G401 (cell line): Measurements from ENCODE around the gene SSUH2. TPM values are rescaled to one million over a fixed set of nuclear protein-coding genes. Genes with fewer than 3 reads are reported as not detected.
A peak's percentile ranks its signal among the peaks of the same experiment; 100 is the strongest.

Experiments used
- DNase-seq: peaks from one replicate; pipeline ENCODE4 v3.0.0-alpha.2; 2015; ENCODE audit warnings: low spot score
- in situ Hi-C: cut with HindIII; loops from 2 replicates; pipeline ENCODE4 v1.10.0; 2016; ENCODE audit warnings: low sequenced_read_pairs, mixed read lengths
- total RNA-seq: library from RNA; depleted of rRNA; stranded (reverse); fragments of >200 nt; shearing (Covaris generic); gene quantifications from 2 replicates; pipeline ENCODE4 v1.2.3, GENCODE V29; 2014

The SSUH2 gene
- total RNA-seq, 1 experiment from 2014 or later: not detected

DNA sequence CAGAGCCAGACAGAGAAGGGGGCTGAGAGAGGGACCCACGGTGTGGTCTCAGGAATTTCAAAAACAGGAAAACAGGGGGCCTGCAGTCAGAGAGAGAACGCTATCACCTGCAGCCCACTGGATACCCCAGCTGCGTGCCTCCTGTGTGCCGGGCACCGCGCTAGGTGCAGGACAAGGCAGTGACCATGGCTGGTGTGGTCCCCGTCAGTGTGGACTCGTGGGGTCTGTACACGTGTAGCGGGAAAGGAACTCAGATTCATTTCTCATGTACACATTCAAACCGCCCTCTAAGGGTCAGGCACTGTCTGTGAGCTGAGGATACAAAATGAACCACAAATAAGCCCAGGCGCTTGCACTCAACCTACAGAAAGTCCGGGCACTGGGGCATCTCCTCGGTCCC, 20.9 kb downstream of the SSUH2 start:
- in situ Hi-C loops: no loop called here
- DNase-seq: no peak

GRCh38 chr3:8622873-8623691, 21.5 kb downstream of the SSUH2 start:
- DNase-seq: peak; percentile 34
- in situ Hi-C loops: no loop called here

DNA sequence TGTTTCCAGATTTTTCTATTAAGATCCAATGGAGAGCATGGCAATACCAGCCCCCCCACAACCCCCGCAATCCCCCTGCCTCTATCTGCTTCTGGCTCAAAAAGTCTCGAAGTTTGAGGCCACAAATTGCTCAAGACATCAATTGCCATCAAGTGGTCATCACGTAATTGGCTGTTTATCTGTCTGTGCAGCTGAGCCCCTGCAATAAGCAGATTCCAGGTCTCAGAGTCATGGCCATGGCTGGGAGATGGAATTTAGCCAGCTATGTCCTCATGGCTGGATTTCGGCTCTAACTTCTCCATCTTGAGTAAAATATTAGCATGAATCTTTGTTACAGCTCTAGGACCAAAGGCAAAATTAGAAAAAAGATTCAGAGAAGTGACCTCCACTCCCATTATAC, 22.7 kb downstream of the SSUH2 start:
- DNase-seq: no peak
- in situ Hi-C loops: no loop called here

- no peak for DNase-seq
- in situ Hi-C loops: no loop called here
These were observed 23.5 kb downstream of the SSUH2 start for GRCh38 chr3:8621141-8621540.

- DNase-seq: no peak
- in situ Hi-C loops: no loop called here
These were observed 25.1 kb downstream of the SSUH2 start for GRCh38 chr3:8619548-8619947.

DNA sequence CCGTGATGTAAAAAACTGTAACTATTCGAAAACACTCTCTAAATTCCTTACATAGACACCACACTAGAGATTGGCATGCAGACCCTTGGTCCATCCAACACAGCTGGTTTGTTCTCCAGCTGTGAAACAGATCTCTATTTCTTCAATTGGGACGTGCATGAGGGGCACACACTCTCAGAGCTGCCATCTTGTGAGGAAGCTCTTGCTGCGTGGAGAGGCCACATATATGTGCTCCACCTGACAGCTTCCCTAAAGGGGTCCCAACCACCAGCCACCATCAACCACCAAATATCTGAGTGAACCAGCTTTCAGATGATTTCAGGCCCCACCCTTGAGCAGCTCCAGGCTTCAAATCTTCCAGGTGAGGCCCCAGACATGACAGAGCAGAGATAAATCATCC, 25.6 kb downstream of the SSUH2 start:
- in situ Hi-C loops: no loop called here
- no peak for DNase-seq

- DNase-seq: no peak
- in situ Hi-C loops: no loop called here
These were observed 26.7 kb downstream of the SSUH2 start for GRCh38 chr3:8617921-8618320.

GRCh38 chr3:8610951-8611350, 33.6 kb downstream of the SSUH2 start:
- in situ Hi-C loops: no loop called here
- DNase-seq: no peak

DNA sequence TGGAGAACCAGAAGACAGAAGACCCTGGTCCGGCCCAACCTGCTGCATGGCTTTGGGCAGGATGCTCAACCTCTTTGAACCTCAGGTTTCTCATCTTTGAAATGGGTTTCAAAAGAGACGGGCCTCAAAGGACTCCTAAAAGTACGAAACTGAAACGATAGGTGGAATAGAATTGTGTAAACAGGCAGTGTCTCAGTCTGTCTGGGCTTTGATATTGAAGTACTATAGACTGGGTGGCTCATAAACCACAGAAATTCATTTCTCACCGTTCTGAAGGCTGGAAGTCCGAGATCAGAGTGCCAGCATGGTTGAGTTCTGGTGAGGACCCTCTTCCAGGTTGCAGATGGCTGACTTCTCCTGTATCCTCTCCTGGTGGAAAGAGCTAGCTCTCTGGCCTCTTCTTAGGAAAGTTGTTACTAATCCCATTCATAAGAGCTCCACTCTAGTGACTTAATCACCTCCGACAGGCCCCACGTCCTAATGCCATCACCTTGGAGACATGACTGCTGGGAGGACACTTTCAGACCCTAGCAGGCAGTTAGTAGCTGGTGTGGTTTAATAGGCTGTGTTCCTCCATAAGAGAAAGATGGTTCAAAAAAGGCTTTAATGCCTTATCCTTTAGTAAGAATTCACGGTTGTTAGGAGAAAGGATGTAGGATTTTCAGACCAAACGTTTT, 35.7 kb downstream of the SSUH2 start:
- DNase-seq: no peak
- in situ Hi-C loops: no loop called here

DNA sequence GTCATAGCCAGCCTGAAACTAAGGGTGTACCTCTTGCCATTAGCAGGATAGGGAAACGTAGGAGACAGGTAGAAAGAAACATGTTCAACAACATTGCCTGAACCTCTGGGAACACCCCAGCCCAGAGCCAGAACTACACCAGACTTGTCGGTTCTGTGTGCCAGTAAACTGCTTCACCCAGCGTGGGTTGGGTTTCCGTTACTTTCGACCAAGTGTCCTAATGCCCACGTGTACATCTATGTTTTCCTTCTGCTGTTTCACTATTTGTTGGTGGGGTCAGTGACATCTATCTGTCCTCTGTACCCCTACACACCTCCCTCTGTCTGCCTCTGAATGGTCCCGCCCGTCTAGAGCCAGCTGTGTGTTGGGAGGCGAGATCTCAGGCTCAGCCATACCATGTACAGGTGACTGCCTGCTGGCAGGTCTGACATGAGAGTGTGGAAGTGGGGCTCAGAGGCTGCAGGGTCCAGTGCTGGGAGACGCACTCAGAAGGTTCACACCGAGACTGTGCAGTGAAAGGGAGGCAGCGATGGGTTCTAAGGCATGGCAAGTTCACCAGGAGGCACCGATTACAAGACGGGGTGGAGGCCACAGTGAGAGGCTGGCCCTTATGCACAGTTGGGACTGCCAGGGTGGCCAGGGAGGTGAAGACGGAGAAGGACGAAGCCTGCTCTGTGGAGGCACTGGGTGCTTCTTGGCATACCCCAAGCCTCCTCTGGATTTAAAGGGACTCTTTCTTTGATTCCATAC, 36.4 kb downstream of the SSUH2 start:
- DNase-seq: no peak
- in situ Hi-C loops: no loop called here

- in situ Hi-C loops: no loop called here
- DNase-seq: peak; percentile 5
These were observed 37.2 kb downstream of the SSUH2 start for GRCh38 chr3:8607234-8608040.

DNA sequence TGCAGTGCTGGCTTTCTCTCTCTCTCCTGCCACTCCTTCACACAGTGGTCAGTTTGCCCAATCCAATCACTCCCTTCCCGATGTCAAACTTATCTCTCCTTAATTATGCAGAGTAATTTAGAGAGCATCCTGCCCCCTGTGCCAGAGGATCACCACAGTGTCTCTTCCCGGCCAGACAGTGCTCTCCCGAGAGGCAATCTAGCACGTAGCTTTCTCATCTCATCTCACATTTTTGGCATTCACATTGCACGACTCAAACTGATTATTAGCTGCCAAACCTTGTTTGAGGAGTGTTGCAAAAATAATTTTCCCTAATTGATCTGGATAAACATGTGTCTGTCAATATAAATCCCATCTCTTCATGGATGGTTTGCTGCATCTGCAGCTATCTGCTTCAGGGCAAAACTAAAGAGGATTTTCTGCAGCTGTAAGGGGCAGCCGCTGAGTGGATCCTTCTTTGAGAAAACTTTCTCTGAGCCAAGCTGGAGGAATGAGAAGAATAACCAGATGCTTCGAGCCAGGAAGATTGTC, 37.8 kb downstream of the SSUH2 start:
- no peak for DNase-seq
- in situ Hi-C loops: no loop called here

- DNase-seq: no peak
- in situ Hi-C loops: no loop called here
These were observed 39.6 kb downstream of the SSUH2 start for GRCh38 chr3:8604988-8605387.

GRCh38 chr3:8604006-8604405, 40.6 kb downstream of the SSUH2 start:
- in situ Hi-C loops: no loop called here
- no peak for DNase-seq

GRCh38 chr3:8603115-8603710, 41.4 kb downstream of the SSUH2 start:
- in situ Hi-C loops: no loop called here

DNA sequence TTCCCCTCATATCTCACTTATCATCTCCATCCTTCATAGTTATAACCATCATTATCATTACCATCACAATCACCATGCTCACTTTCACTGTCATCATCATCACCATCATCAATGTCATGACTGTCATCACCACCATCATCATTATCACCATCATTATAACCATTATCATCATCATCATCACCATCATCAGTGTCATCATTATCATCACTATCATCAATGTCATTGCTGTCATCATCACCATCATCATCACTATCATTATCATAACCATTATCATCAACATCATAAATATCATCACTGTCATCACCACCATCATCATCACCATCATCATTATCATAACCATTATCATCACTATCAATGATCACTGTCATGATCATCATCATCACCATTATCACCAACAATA, 44.1 kb downstream of the SSUH2 start:
- in situ Hi-C loops: no loop called here
- no peak for DNase-seq

More at GRCh38 chr3:8603115-8603710, 41.4 kb downstream of the SSUH2 start:
- no peak for DNase-seq

DNA sequence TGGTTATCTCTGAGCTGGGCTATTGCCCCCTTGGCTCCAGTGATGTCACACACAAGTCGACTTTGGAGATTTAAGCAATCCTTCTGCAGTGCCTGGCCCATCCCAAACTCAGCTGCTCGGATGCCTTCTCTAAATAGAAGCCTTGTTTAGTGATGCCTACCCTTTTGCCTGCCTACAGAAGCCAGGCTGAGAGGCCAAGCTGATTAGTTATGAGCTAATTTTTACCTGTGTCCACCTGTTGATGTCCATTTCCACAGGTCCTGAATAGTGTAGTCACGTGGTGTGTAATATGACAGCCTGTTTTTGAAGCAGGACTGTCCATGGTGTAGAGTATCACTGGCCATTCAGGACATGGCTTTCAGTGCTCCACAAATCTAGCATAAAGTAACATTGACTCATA, 45.5 kb downstream of the SSUH2 start:
- in situ Hi-C loops: no loop called here
- no peak for DNase-seq

- no peak for DNase-seq
- in situ Hi-C loops: no loop called here
These were observed 47.3 kb downstream of the SSUH2 start for GRCh38 chr3:8597219-8597853.
